GM18526 (cell line): ENCODE measurements around the gene VEZT.

Experiments
- POLR2A ChIP-seq: IDR thresholded peaks from 3 replicates; pipeline ENCODE4 v1.6.1; 2011; ENCODE audit not compliant: insufficient read length; ENCODE audit errors: extremely low read depth

Gene VEZT

GRCh38 chr12:95228617-95229016, 11.0 kb downstream of the VEZT start:
- no peak for TF ChIP-seq POLR2A

- no peak for TF ChIP-seq POLR2A
Observed at GRCh38 chr12:95229636-95230035, 12.0 kb downstream of the VEZT start.

GRCh38 chr12:95230313-95230712, 12.7 kb downstream of the VEZT start:
- TF ChIP-seq POLR2A = no peak

GRCh38 chr12:95231190-95231589, 13.6 kb downstream of the VEZT start:
- TF ChIP-seq POLR2A = no peak

GRCh38 chr12:95237315-95237714, 19.7 kb downstream of the VEZT start:
- no peak for TF ChIP-seq POLR2A

GRCh38 chr12:95238150-95238549, 20.5 kb downstream of the VEZT start:
- no peak for TF ChIP-seq POLR2A

GRCh38 chr12:95239216-95239615, 21.6 kb downstream of the VEZT start:
- no peak for TF ChIP-seq POLR2A

- no peak for TF ChIP-seq POLR2A
Observed at GRCh38 chr12:95240556-95240955, 22.9 kb downstream of the VEZT start.

GRCh38 chr12:95241761-95242506, 24.3 kb downstream of the VEZT start:
- TF ChIP-seq POLR2A = no peak

- no peak for TF ChIP-seq POLR2A
Observed at GRCh38 chr12:95243497-95244183, 26.0 kb downstream of the VEZT start.

- no peak for TF ChIP-seq POLR2A
Observed at GRCh38 chr12:95244350-95244749, 26.7 kb downstream of the VEZT start.

GRCh38 chr12:95248095-95248494, 30.5 kb downstream of the VEZT start:
- no peak for TF ChIP-seq POLR2A

GRCh38 chr12:95248604-95249360, 31.2 kb downstream of the VEZT start:
- no peak for TF ChIP-seq POLR2A

GRCh38 chr12:95253386-95253785, 35.8 kb downstream of the VEZT start:
- no peak for TF ChIP-seq POLR2A

GRCh38 chr12:95257541-95257940, 39.9 kb downstream of the VEZT start:
- TF ChIP-seq POLR2A = no peak

- TF ChIP-seq POLR2A = no peak
Observed at GRCh38 chr12:95258151-95258550, 40.5 kb downstream of the VEZT start.
